HepG2 (cell line): ENCODE measurements around the gene GAPDH. TPM values are rescaled to one million over a fixed set of nuclear protein-coding genes. Genes with fewer than 3 reads are reported as not detected.

Experiments used
- ATAC-seq: fragments of 200-7000 bp; cut with Tn5 transposase; 3 replicates; pipeline ENCODE4 v1.9.1; 2020; ENCODE audit warnings: mild to moderate bottlenecking, moderate library complexity
- BruUV-seq: library from RNA; stranded (reverse); fragments of 400-500 nt; replicated peaks from 2 replicates; lab custom pipeline; 2021; lab: Mats Ljungman, UMichigan
- CTCF ChIA-PET: fragments of 300-600 bp; formaldehyde crosslinking; extraction: SDS; loops from one replicate; lab custom pipeline; 2021; ENCODE audit warnings: low total read pairs, inconsistent platforms, low intra/inter-chr PET ratio; lab: Yijun Ruan, JAX
- POLR2A ChIA-PET: fragments of 350-600 bp; sonication (Branson Sonifier 250); formaldehyde crosslinking; loops from one replicate; lab custom pipeline; 2020; ENCODE audit warnings: antibody characterized with exemption, inconsistent platforms; lab: Yijun Ruan, JAX
- DNase-seq: peaks from one replicate; pipeline ENCODE4 v3.0.0-alpha.2; 2015; ENCODE audit warnings: low spot score
- FAIRE-seq: peaks from 3 replicates; lab custom pipeline; 2011; peaks lifted over from hg19 to GRCh38; lab: Jason Lieb, UNC
- H2AFZ ChIP-seq: one replicate; pipeline ENCODE4 v1.6.1; 2011; ENCODE audit warnings: low read length, inconsistent platforms
- H3K27ac ChIP-seq: fragments of 300-600 bp; 3 replicates; pipeline ENCODE4 v1.8.0; 2011; ENCODE audit warnings: mixed run types, mild to moderate bottlenecking, mixed read lengths, low read length, inconsistent platforms; ENCODE audit not compliant: insufficient read depth; ENCODE audit errors: extremely low read length
- H3K27me3 ChIP-seq, 2 experiments: fragments of 200-600 bp in 1 of 2; 2 replicates in 1 of 2; 3 replicates in 1 of 2; pipeline versions ENCODE4 v1.6.0 to v1.8.0; 2011; ENCODE audit warnings: low read length in 2 of 2, mild to moderate bottlenecking in 2 of 2, moderate library complexity in 2 of 2, inconsistent platforms in 1 of 2; ENCODE audit not compliant: insufficient read depth in 2 of 2, control insufficient read depth in 1 of 2
- H3K36me3 ChIP-seq, 2 experiments: fragments of 200-600 bp in 1 of 2; replicated peaks in 1 of 2; 2 replicates in 1 of 2; 3 replicates in 1 of 2; pipeline versions ENCODE4 v1.5.1 to v1.8.0; 2011; ENCODE audit warnings: low read length in 2 of 2, inconsistent platforms in 1 of 2; ENCODE audit not compliant: insufficient read depth in 2 of 2, control insufficient read depth in 1 of 2
- H3K4me1 ChIP-seq: 2 replicates; pipeline ENCODE4 v1.5.1; 2012; ENCODE audit warnings: low read length, inconsistent platforms; ENCODE audit not compliant: insufficient read depth
- H3K4me2 ChIP-seq: 2 replicates; pipeline ENCODE4 v1.6.0; 2011; ENCODE audit warnings: low read depth, low read length, inconsistent platforms
- H3K4me3 ChIP-seq, 3 experiments: fragments of 200-600 bp in 1 of 3; sonication (generic), shearing (Covaris generic) in 1 of 3; replicated peaks in 1 of 3; 2 replicates each; pipeline ENCODE4 v1.5.1; 2011 to 2016; ENCODE audit warnings: low read length in 3 of 3, inconsistent platforms in 2 of 3, low read depth in 2 of 3, mild to moderate bottlenecking in 2 of 3, control low read depth in 1 of 3, mixed read lengths in 1 of 3; ENCODE audit not compliant: insufficient read depth in 1 of 3
- H3K79me2 ChIP-seq: one replicate; pipeline ENCODE4 v1.6.1; 2011; ENCODE audit warnings: low read length, inconsistent platforms; ENCODE audit not compliant: insufficient read depth
- H3K9ac ChIP-seq: 2 replicates; pipeline ENCODE4 v1.6.0; 2011; ENCODE audit warnings: mild to moderate bottlenecking, low read depth, low read length, inconsistent platforms; ENCODE audit not compliant: insufficient read depth
- H3K9me3 ChIP-seq: 2 replicates; pipeline ENCODE4 v1.5.1; 2012; ENCODE audit warnings: mild to moderate bottlenecking, low read length
- H4K20me1 ChIP-seq: 2 replicates; pipeline ENCODE4 v1.6.0; 2011; ENCODE audit warnings: inconsistent platforms, mild to moderate bottlenecking, low read length, moderate library complexity; ENCODE audit not compliant: insufficient read depth
- FOXA3 ChIP-seq: IDR thresholded peaks from 2 replicates; pipeline ENCODE4 v1.6.1; 2016; ENCODE audit warnings: missing genetic modification reagents, missing compliant biosample characterization
- IRF2 ChIP-seq: IDR thresholded peaks from 2 replicates; pipeline ENCODE4 v1.6.1; 2018; ENCODE audit warnings: missing genetic modification reagents, missing compliant biosample characterization
- KDM5B ChIP-seq: sonication (generic); formaldehyde crosslinking; IDR thresholded peaks from 2 replicates; pipeline ENCODE4 v1.4.0; 2020; ENCODE audit warnings: missing genetic modification reagents, mild to moderate bottlenecking, borderline replicate concordance
- MXI1 ChIP-seq: IDR thresholded peaks from 3 replicates; pipeline ENCODE4 v1.6.1; 2012; ENCODE audit warnings: low read depth, low read length, inconsistent platforms, borderline replicate concordance
- SNAI1 ChIP-seq: sonication (generic); formaldehyde crosslinking; IDR thresholded peaks from 2 replicates; pipeline ENCODE4 v1.5.0; 2020; ENCODE audit warnings: mild to moderate bottlenecking, missing genetic modification reagents, borderline replicate concordance
- SOX6 ChIP-seq, 2 experiments: fragments of 450-650 bp in 1 of 2; sonication (generic) in 1 of 2; formaldehyde crosslinking in 1 of 2; IDR thresholded peaks; 2 replicates each; pipeline versions ENCODE4 v1.4.0 to v1.6.1; 2017 to 2020; ENCODE audit warnings: antibody characterized with exemption in 1 of 2, mild to moderate bottlenecking in 1 of 2, missing genetic modification reagents in 1 of 2
- SP5 ChIP-seq: IDR thresholded peaks from 2 replicates; pipeline ENCODE4 v1.6.1; 2016; ENCODE audit warnings: low read depth, borderline replicate concordance
- SRF ChIP-seq: IDR thresholded peaks from 2 replicates; pipeline ENCODE4 v1.6.1; 2011; ENCODE audit warnings: mild to moderate bottlenecking, low read depth, low read length, moderate library complexity
- TBL1XR1 ChIP-seq: fragments of 150-350 bp; IDR thresholded peaks from 2 replicates; pipeline ENCODE4 v1.6.1; 2014; ENCODE audit warnings: borderline replicate concordance, low read length; ENCODE audit not compliant: partially characterized antibody
- ZNF337 ChIP-seq: sonication (generic); formaldehyde crosslinking; IDR thresholded peaks from 2 replicates; pipeline ENCODE4 v1.5.1; 2020; ENCODE audit warnings: missing genetic modification reagents, low read depth, mild to moderate bottlenecking, borderline replicate concordance
- ZNF567 ChIP-seq: sonication (generic); formaldehyde crosslinking; IDR thresholded peaks from 2 replicates; pipeline ENCODE4 v1.8.1; 2023; ENCODE audit warnings: mild to moderate bottlenecking, missing genetic modification reagents, borderline replicate concordance
- ZNF660 ChIP-seq: sonication (generic); formaldehyde crosslinking; IDR thresholded peaks from 2 replicates; pipeline ENCODE4 v1.5.1; 2020; ENCODE audit warnings: mild to moderate bottlenecking, low read depth, missing genetic modification reagents, borderline replicate concordance
- WGBS: methylation state at CpG from one replicate; pipeline ENCODE4 v1.1.6; 2017; ENCODE audit warnings: low lambda C conversion rate; 5-methylcytosine and 5-hydroxymethylcytosine counted together
- in situ Hi-C: cut with HindIII; loops from 2 replicates; pipeline ENCODE4 v1.10.0; 2017; ENCODE audit warnings: low pct_unique_long_range_greater_than_20kb; ENCODE audit not compliant: extremely low pct_ligation_motif_present
- intact Hi-C: fragments of 100-400 bp; cut with micrococcal nuclease; formaldehyde crosslinking; loops from one replicate; pipeline ENCODE4 v1.10.0; 2022; ENCODE audit not compliant: unreplicated experiment
- polyA plus RNA-seq, 8 experiments: library from polyadenylated mRNA; depleted of rRNA in 3 of 8; stranded (reverse) in 7 of 8; unstranded in 1 of 8; fragments of >200 nt; fragmentation: Illumina TruSeq in 4 of 8; extraction: Trizol in 4 of 8; gene quantifications; 2 replicates each; pipeline versions ENCODE4 v1.2.1 to v1.2.3, GENCODE V29; 2011 to 2016; ENCODE audit warnings: low read depth in 4 of 8, missing spikeins in 1 of 8, mixed read lengths in 1 of 8; ENCODE audit not compliant: insufficient read depth in 1 of 8
- total RNA-seq, 5 experiments: library from RNA; depleted of rRNA; stranded (reverse); fragments of >200 nt; fragmentation: Illumina TruSeq; extraction: Trizol; gene quantifications; 2 replicates each; pipeline ENCODE4 v1.2.3, GENCODE V29; 2016; ENCODE audit warnings: low read depth in 1 of 5
- TF ChIP-seq, protein P1 (sequence below): sonication (generic); formaldehyde crosslinking; IDR thresholded peaks from 2 replicates; pipeline ENCODE4 v1.8.0; 2022; ENCODE audit warnings: mild to moderate bottlenecking, missing genetic modification reagents, moderate library complexity
- TF ChIP-seq, protein P2 (sequence below): sonication (generic); formaldehyde crosslinking; IDR thresholded peaks from 2 replicates; pipeline ENCODE4 v1.5.0; 2020; ENCODE audit warnings: mild to moderate bottlenecking, missing genetic modification reagents
- TF ChIP-seq, protein P3 (sequence below): sonication (generic); formaldehyde crosslinking; IDR thresholded peaks from 2 replicates; pipeline ENCODE4 v1.8.1; 2022; ENCODE audit warnings: low read depth, mild to moderate bottlenecking, missing genetic modification reagents
- TF ChIP-seq, protein P4 (sequence below): IDR thresholded peaks from 2 replicates; pipeline ENCODE4 v1.6.1; 2012; ENCODE audit warnings: inconsistent platforms

The GAPDH gene
- total and polyA plus RNA-seq, 2 of the 13 experiments (the other 11 are each of a cell fraction or from before 2014, with no cell fraction given): 3,038 to 12,722 TPM

DNA sequence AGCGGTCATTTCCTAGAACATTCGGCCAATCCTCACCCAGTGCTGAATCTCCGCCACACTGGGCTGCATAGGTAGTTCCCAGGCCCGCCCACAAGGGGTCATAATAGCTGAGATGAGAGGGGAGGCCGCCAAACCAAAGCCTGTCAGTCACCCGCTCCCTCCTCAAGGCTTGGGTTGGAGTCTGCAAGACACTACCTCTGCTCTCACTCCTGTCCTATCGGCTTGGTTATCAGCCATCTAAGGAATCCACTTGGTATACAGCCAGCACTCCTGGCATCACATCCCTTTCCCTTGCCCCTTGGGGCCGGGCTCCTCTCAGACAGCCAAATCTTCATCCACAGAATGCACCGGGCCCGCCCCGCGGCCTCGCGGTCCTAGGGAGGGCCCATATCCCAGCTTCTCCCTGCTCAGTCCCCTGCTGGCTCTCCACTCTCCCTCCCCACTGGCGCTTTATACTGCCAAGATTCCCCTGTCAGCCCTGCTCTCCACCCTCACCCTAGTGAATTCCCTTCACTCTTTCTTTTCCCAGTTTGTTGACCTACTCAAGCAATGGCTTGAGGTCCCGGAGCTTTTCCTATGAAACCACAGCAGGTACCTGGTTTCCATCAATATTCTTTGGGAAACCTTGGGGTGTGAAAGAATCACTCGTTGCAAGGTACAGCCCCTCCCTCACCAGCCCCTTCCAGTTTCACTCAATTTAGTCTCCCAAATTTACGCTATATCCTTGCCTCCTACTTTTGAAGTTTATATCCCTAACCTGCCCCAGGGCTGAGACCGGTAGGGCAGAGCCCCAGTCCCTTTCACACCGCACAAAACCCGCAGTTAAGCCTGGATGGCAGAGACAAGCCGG is 20.1 kb downstream of the GAPDH start:
- Histone ChIP-seq H3K36me3 (peaks cover 15 to 45% of the 10 kb centered on the region in 2 experiments), H3K9ac (peak overlapping the region; percentile 80), H3K4me3 (peak overlapping the region; percentile 77 to 95 (median 92)), H3K27me3 (no peaks in the 10 kb centered on the region; a peak in 1 of 5 replicates), H2AFZ (no peak overlapping the region), H4K20me1 (peaks cover 7% of the 10 kb centered on the region; the same call in 1 of the 2 replicates), H3K79me2 (peaks cover 47% of the 10 kb centered on the region), H3K4me1 (peaks cover 43% of the 10 kb centered on the region), H3K27ac (peak overlapping the region; percentile 42), H3K9me3 (no peaks in the 10 kb centered on the region), H3K4me2 (peak overlapping the region; percentile 95)
- ChIA-PET POLR2A (interaction anchor here (1.2 to 9.6 kb wide), 9 partner anchors 8 to 251 kb away, joined by 3 to 108 read pairs (median 4); partner anchors contain the start of genes GAPDH, MLF2 and NOP2), CTCF (interaction anchor here (0.8 to 1.5 kb wide), 3 partner anchors 16 to 143 kb away, joined by 3 to 4 read pairs (median 4); no protein-coding TSS in a partner anchor)
- DNase-seq: peak; percentile 77
- peak; percentile 72 for ATAC-seq
- BruUV-seq: no TSS peak
- in situ Hi-C loops (no loop called here), intact Hi-C loops (loop anchor here (5.0 kb wide), 3 partner anchors 132 to 143 kb away; partner anchors contain the start of gene ZNF384)
- 2% methylated on average over 19 of the region's 22 CpGs for WGBS
- peak; percentile 89 for FAIRE-seq
- no peak for TF ChIP-seq SOX6 (IDR thresholded peaks at IDR 0.05)
- TF ChIP-seq SOX6 (CRISPR knock-in tag; IDR thresholded peaks at IDR 0.05): 0 out of 2 replicates have a peak, but pooled peaks have one; percentile 20
- peak; percentile 17 for TF ChIP-seq TBL1XR1
- TF ChIP-seq, protein P1, sequence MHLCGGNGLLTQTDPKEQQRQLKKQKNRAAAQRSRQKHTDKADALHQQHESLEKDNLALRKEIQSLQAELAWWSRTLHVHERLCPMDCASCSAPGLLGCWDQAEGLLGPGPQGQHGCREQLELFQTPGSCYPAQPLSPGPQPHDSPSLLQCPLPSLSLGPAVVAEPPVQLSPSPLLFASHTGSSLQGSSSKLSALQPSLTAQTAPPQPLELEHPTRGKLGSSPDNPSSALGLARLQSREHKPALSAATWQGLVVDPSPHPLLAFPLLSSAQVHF: no peak
- TF ChIP-seq IRF2 (CRISPR knock-in tag): no peak
- 0 out of 2 replicates have a peak, but pooled peaks have one; percentile 17 for TF ChIP-seq SNAI1 (CRISPR knock-in tag)
- no peak for TF ChIP-seq FOXA3 (CRISPR knock-in tag)
- no peak for TF ChIP-seq ZNF660
- TF ChIP-seq SP5 (CRISPR knock-in tag): peak; percentile 21; the same call in 1 of the 2 replicates
- TF ChIP-seq, protein P2, sequence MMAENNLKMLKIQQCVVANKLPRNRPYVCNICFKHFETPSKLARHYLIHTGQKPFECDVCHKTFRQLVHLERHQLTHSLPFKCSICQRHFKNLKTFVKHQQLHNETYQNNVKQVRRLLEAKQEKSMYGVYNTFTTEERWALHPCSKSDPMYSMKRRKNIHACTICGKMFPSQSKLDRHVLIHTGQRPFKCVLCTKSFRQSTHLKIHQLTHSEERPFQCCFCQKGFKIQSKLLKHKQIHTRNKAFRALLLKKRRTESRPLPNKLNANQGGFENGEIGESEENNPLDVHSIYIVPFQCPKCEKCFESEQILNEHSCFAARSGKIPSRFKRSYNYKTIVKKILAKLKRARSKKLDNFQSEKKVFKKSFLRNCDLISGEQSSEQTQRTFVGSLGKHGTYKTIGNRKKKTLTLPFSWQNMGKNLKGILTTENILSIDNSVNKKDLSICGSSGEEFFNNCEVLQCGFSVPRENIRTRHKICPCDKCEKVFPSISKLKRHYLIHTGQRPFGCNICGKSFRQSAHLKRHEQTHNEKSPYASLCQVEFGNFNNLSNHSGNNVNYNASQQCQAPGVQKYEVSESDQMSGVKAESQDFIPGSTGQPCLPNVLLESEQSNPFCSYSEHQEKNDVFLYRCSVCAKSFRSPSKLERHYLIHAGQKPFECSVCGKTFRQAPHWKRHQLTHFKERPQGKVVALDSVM (CRISPR knock-in tag): 0 out of 2 replicates have a peak, but pooled peaks have one; percentile 16
- TF ChIP-seq KDM5B: 0 out of 2 replicates have a peak, but pooled peaks have one; percentile 18
- TF ChIP-seq ZNF337 (CRISPR knock-in tag): 0 out of 2 replicates have a peak, but pooled peaks have one; percentile 46
- TF ChIP-seq, protein P3, sequence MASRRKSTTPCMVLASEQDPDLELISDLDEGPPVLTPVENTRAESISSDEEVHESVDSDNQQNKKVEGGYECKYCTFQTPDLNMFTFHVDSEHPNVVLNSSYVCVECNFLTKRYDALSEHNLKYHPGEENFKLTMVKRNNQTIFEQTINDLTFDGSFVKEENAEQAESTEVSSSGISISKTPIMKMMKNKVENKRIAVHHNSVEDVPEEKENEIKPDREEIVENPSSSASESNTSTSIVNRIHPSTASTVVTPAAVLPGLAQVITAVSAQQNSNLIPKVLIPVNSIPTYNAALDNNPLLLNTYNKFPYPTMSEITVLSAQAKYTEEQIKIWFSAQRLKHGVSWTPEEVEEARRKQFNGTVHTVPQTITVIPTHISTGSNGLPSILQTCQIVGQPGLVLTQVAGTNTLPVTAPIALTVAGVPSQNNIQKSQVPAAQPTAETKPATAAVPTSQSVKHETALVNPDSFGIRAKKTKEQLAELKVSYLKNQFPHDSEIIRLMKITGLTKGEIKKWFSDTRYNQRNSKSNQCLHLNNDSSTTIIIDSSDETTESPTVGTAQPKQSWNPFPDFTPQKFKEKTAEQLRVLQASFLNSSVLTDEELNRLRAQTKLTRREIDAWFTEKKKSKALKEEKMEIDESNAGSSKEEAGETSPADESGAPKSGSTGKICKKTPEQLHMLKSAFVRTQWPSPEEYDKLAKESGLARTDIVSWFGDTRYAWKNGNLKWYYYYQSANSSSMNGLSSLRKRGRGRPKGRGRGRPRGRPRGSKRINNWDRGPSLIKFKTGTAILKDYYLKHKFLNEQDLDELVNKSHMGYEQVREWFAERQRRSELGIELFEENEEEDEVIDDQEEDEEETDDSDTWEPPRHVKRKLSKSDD (CRISPR knock-in tag): no peak
- no peak for TF ChIP-seq ZNF567
- 0 out of 3 replicates have a peak, but pooled peaks have one; percentile 49 for TF ChIP-seq MXI1
- no peak for TF ChIP-seq SRF
- TF ChIP-seq, protein P4, sequence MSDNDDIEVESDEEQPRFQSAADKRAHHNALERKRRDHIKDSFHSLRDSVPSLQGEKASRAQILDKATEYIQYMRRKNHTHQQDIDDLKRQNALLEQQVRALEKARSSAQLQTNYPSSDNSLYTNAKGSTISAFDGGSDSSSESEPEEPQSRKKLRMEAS: 0 out of 2 replicates have a peak, but pooled peaks have one; percentile 26
